HepG2 (cell line): ENCODE data around the gene MED22. TPM values are rescaled to one million over a fixed set of nuclear protein-coding genes. Genes with fewer than 3 reads are reported as not detected.
A peak's percentile ranks its signal among the peaks of the same experiment; 100 is the strongest.

Experiments
- ARHGAP35 ChIP-seq: sonication (generic); formaldehyde crosslinking; IDR thresholded peaks from 2 replicates; pipeline ENCODE4 v1.9.0; 2022; ENCODE audit warnings: mild to moderate bottlenecking, inconsistent platforms, moderate library complexity, missing genetic modification reagents, borderline replicate concordance
- ATRX ChIP-seq: sonication (generic); formaldehyde crosslinking; IDR thresholded peaks from 2 replicates; pipeline ENCODE4 v1.4.0; 2020; ENCODE audit warnings: missing genetic modification reagents, borderline replicate concordance
- BHLHE40 ChIP-seq: IDR thresholded peaks from 2 replicates; pipeline ENCODE4 v1.6.1; 2011; ENCODE audit warnings: low read length, improper control_type of control experiment
- CAMTA2 ChIP-seq: sonication (generic); formaldehyde crosslinking; IDR thresholded peaks from 2 replicates; pipeline ENCODE4 v1.4.0; 2020; ENCODE audit warnings: mild to moderate bottlenecking, missing genetic modification reagents, borderline replicate concordance
- ERF ChIP-seq: IDR thresholded peaks from 2 replicates; pipeline ENCODE4 v1.6.1; 2018; ENCODE audit warnings: missing biosample characterization, missing genetic modification reagents
- KDM5A ChIP-seq: fragments of 200-600 bp; sonication (generic); IDR thresholded peaks from 2 replicates; pipeline ENCODE4 v1.7.0; 2018; ENCODE audit warnings: antibody characterized with exemption, mild to moderate bottlenecking, low read length, borderline replicate concordance
- MEIS1 ChIP-seq: sonication (generic); formaldehyde crosslinking; IDR thresholded peaks from 2 replicates; pipeline ENCODE4 v1.9.0; 2021; ENCODE audit warnings: mild to moderate bottlenecking, missing genetic modification reagents, moderate library complexity, borderline replicate concordance
- SNRNP70 ChIP-seq: fragments of 200-400 bp; formaldehyde crosslinking; IDR thresholded peaks from 2 replicates; pipeline ENCODE4 v1.6.1; 2017; ENCODE audit warnings: mild to moderate bottlenecking, low read depth, low read length, moderate library complexity
- ZBTB44 ChIP-seq: sonication (generic); formaldehyde crosslinking; IDR thresholded peaks from 2 replicates; pipeline ENCODE4 v1.4.0; 2020; ENCODE audit warnings: missing genetic modification reagents
- ZNF34 ChIP-seq: sonication (generic); formaldehyde crosslinking; IDR thresholded peaks from 2 replicates; pipeline ENCODE4 v1.4.0; 2020; ENCODE audit warnings: mild to moderate bottlenecking, missing genetic modification reagents, borderline replicate concordance
- ZNF503 ChIP-seq: sonication (generic); formaldehyde crosslinking; IDR thresholded peaks from 2 replicates; pipeline ENCODE4 v1.4.0; 2020; ENCODE audit warnings: missing genetic modification reagents
- ZNF570 ChIP-seq: sonication (generic); formaldehyde crosslinking; IDR thresholded peaks from 2 replicates; pipeline ENCODE4 v1.4.0; 2020; ENCODE audit warnings: mild to moderate bottlenecking, missing genetic modification reagents, borderline replicate concordance
- ZNF773 ChIP-seq: sonication (generic); formaldehyde crosslinking; IDR thresholded peaks from 2 replicates; pipeline ENCODE4 v1.4.0; 2020; ENCODE audit warnings: missing genetic modification reagents, borderline replicate concordance
- ZNF781 ChIP-seq: sonication (generic); formaldehyde crosslinking; IDR thresholded peaks from 2 replicates; pipeline ENCODE4 v1.5.1; 2020; ENCODE audit warnings: borderline replicate concordance, mild to moderate bottlenecking, missing genetic modification reagents; ENCODE audit errors: not compliant biosample characterization
- polyA plus RNA-seq, 8 experiments: library from polyadenylated mRNA; depleted of rRNA in 3 of 8; stranded (reverse) in 7 of 8; unstranded in 1 of 8; fragments of >200 nt; fragmentation: Illumina TruSeq in 4 of 8; extraction: Trizol in 4 of 8; gene quantifications; 2 replicates each; pipeline versions ENCODE4 v1.2.1 to v1.2.3, GENCODE V29; 2011 to 2016; ENCODE audit warnings: low read depth in 4 of 8, missing spikeins in 1 of 8, mixed read lengths in 1 of 8; ENCODE audit not compliant: insufficient read depth in 1 of 8
- total RNA-seq, 5 experiments: library from RNA; depleted of rRNA; stranded (reverse); fragments of >200 nt; fragmentation: Illumina TruSeq; extraction: Trizol; gene quantifications; 2 replicates each; pipeline ENCODE4 v1.2.3, GENCODE V29; 2016; ENCODE audit warnings: low read depth in 1 of 5
- TF ChIP-seq, protein P1 (sequence below): sonication (generic); formaldehyde crosslinking; IDR thresholded peaks from 2 replicates; pipeline ENCODE4 v1.4.0; 2020; ENCODE audit warnings: mild to moderate bottlenecking, missing genetic modification reagents, borderline replicate concordance
- TF ChIP-seq, protein P2 (sequence below): sonication (generic); formaldehyde crosslinking; IDR thresholded peaks from 2 replicates; pipeline ENCODE4 v1.8.0; 2022; ENCODE audit warnings: missing genetic modification reagents, mild to moderate bottlenecking, moderate library complexity, borderline replicate concordance

The MED22 gene
- total and polyA plus RNA-seq, 2 of the 13 experiments (the other 11 are each of a cell fraction or from before 2014, with no cell fraction given) = 15.8 to 22.1 TPM

DNA sequence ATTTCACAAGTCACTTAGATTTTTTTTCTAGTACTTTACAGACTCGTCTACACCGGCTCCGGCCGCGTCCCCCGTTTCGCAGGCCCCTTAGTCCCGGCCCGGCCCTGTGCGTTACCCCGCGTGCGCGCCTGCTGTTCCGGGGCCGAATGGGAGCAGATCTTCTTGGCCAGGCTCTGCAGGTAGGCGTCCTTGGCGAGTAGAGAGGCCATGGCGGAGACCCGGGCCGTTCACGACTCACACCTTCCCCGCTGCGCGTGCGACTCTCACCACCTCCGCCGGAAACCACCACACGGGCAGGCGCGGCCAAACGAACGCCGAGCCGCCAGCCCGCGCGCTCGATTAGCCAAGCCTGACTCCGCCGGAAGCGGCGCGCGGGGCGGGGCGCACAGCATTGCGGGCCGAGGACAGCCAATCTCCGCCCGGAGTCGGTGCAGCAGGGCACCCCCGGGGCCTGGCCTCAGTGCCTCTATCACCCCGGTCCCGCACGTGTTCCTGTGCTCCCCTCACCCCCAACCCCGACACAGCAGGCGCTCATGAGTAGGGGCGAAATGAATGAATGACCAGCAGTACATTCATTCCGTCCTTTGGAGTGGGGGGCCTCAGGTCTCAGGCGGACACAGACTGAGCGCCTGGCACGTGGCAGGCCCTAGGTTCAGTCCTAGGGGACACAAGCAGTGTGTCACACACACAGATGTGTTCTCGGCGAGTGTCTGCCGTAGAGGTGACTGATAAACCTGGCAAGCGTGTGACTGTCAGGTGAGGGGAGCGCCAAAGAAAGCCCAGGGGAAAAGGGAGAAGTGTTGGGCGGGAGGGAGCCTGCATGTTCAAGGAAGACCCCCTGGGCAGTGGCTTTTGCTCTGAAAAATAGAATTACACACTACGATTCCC is 11.8 kb downstream of the MED22 start, which contains the start of gene SURF6 (continued):
- TF ChIP-seq KDM5A = peak; percentile 80; the same call in 1 of the 2 replicates
- peak; percentile 96 for TF ChIP-seq ERF (CRISPR knock-in tag)
- peak; percentile 85 for TF ChIP-seq ZNF781 (CRISPR knock-in tag)
- TF ChIP-seq, protein P1, sequence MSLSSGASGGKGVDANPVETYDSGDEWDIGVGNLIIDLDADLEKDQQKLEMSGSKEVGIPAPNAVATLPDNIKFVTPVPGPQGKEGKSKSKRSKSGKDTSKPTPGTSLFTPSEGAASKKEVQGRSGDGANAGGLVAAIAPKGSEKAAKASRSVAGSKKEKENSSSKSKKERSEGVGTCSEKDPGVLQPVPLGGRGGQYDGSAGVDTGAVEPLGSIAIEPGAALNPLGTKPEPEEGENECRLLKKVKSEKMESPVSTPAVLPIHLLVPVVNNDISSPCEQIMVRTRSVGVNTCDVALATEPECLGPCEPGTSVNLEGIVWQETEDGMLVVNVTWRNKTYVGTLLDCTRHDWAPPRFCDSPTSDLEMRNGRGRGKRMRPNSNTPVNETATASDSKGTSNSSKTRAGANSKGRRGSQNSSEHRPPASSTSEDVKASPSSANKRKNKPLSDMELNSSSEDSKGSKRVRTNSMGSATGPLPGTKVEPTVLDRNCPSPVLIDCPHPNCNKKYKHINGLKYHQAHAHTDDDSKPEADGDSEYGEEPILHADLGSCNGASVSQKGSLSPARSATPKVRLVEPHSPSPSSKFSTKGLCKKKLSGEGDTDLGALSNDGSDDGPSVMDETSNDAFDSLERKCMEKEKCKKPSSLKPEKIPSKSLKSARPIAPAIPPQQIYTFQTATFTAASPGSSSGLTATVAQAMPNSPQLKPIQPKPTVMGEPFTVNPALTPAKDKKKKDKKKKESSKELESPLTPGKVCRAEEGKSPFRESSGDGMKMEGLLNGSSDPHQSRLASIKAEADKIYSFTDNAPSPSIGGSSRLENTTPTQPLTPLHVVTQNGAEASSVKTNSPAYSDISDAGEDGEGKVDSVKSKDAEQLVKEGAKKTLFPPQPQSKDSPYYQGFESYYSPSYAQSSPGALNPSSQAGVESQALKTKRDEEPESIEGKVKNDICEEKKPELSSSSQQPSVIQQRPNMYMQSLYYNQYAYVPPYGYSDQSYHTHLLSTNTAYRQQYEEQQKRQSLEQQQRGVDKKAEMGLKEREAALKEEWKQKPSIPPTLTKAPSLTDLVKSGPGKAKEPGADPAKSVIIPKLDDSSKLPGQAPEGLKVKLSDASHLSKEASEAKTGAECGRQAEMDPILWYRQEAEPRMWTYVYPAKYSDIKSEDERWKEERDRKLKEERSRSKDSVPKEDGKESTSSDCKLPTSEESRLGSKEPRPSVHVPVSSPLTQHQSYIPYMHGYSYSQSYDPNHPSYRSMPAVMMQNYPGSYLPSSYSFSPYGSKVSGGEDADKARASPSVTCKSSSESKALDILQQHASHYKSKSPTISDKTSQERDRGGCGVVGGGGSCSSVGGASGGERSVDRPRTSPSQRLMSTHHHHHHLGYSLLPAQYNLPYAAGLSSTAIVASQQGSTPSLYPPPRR (CRISPR knock-in tag) = 0 out of 2 replicates have a peak, but pooled peaks have one; percentile 29
- TF ChIP-seq ZNF34 (CRISPR knock-in tag) = 0 out of 2 replicates have a peak, but pooled peaks have one; percentile 56
- peak; percentile 89; the same call in 1 of the 2 replicates for TF ChIP-seq ARHGAP35 (CRISPR knock-in tag)
- TF ChIP-seq CAMTA2 (CRISPR knock-in tag) = peak; percentile 73; the same call in 1 of the 2 replicates
- TF ChIP-seq ATRX (CRISPR knock-in tag) = no peak
- TF ChIP-seq, protein P2, sequence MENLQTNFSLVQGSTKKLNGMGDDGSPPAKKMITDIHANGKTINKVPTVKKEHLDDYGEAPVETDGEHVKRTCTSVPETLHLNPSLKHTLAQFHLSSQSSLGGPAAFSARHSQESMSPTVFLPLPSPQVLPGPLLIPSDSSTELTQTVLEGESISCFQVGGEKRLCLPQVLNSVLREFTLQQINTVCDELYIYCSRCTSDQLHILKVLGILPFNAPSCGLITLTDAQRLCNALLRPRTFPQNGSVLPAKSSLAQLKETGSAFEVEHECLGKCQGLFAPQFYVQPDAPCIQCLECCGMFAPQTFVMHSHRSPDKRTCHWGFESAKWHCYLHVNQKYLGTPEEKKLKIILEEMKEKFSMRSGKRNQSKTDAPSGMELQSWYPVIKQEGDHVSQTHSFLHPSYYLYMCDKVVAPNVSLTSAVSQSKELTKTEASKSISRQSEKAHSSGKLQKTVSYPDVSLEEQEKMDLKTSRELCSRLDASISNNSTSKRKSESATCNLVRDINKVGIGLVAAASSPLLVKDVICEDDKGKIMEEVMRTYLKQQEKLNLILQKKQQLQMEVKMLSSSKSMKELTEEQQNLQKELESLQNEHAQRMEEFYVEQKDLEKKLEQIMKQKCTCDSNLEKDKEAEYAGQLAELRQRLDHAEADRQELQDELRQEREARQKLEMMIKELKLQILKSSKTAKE = peak; percentile 41; the same call in 1 of the 2 replicates
- TF ChIP-seq ZNF570 = no peak
- 0 out of 2 replicates have a peak, but pooled peaks have one; percentile 37 for TF ChIP-seq MEIS1 (CRISPR knock-in tag)
- TF ChIP-seq ZNF503 = peak; percentile 83; the same call in 1 of the 2 replicates
- peak; percentile 95 for TF ChIP-seq BHLHE40
- TF ChIP-seq ZNF773 = no peak; the same call in 1 of the 2 replicates
- TF ChIP-seq SNRNP70 = no peak
- no peak; the same call in 1 of the 2 replicates for TF ChIP-seq ZBTB44 (CRISPR knock-in tag)
